GM18508 (cell line): Measurements from ENCODE around the gene TSNAXIP1.

Source experiments
- ATAC-seq: cut with Tn5 transposase; IDR thresholded peaks from one replicate; pipeline ENCODE4 v1.9.1; 2021; ENCODE audit warnings: moderate number of reproducible peaks; ENCODE audit not compliant: insufficient read depth, unreplicated experiment

The TSNAXIP1 gene

DNA sequence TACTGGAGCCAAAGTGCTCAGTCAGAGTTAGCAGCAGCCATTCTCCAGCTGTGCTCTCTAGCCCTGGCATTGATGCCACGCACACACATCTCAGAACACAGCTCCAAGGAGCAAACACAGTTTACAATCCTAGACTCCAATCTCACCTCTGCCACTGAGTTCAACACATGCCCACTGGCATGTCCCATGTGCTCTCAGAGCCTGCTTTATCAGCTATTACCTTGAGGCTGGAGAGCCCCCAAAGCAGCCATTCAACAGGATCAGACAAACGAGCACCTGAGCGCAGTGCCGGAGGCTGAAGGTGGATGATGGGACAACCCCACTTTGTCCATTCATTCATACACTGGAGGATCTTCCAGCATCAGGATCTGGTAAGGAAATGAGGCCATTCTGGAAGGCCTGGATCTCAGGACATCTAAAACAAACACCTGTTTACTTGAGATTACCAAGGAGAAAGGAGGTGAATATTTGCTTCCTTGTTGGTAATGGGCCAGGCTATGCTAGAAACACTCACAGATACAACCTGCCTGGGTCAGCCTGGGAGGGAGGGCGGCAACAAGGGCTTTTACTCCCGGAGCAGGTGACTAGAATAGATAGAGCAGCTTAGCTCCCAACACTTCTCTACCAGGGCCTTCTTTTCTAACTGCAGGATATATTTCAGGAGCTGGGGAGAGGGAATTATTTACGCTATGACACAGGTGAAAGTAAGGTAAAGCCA lies 25.7 kb upstream of the TSNAXIP1 start:
- no peak for ATAC-seq

- no peak for ATAC-seq
Observed at GRCh38 chr16:67781565-67781921, 25.1 kb upstream of the TSNAXIP1 start.

GRCh38 chr16:67782567-67783352 lies 23.9 kb upstream of the TSNAXIP1 start:
- no peak for ATAC-seq

GRCh38 chr16:67783353-67783725 lies 23.4 kb upstream of the TSNAXIP1 start:
- no peak for ATAC-seq

DNA sequence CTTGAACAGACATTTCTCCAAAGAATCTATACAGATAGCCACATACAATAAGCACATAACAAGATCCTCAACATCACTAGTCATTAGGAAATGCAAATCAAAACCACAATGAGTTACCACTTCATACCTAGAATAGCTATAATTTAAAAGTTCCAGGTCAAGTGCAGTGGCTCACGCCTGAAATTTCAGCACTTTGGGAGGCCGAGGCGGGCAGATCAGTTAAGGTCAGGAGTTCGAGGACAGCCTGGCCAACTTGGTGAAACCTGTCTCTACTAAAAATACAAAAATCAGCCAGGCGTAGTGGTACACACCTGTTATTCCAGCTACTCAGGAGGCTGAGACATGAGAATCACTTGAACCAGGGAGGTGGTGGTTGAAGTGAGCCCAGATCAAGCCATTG lies 20.2 kb upstream of the TSNAXIP1 start:
- no peak for ATAC-seq

- ATAC-seq, result no peak
Observed at GRCh38 chr16:67790071-67790470, 16.6 kb upstream of the TSNAXIP1 start.

GRCh38 chr16:67796099-67796718 lies 10.5 kb upstream of the TSNAXIP1 start:
- no peak for ATAC-seq

DNA sequence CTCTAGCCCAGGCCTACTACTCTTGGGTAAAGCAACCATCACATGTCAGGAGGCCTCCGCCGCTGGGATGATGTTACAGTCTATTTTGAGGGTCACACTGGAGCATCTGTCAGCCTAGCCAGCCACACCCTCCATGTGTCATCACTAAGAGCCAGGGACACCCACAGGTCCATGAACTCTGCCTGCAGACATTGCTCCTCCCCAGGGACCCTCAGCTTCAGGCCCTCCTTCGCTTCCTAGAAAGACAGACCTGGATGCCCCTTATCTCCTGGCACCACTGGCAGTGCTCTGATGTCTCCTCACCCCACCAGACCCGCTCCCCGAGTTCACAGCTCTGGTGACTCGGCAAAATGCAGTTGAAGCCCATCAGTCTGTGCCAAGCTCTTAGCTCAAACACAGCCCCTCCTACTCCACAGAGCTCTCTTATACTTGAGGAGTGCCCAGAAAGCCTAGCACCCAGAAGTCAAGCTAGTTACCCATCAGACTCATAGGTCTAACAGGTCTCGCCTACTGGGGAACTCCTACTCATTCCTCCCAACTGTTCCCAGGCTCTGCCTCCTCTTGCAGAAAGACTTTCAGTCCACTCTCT lies 6.3 kb upstream of the TSNAXIP1 start:
- ATAC-seq, result no peak

- no peak for ATAC-seq
Observed at GRCh38 chr16:67801241-67801640, 5.4 kb upstream of the TSNAXIP1 start.

DNA sequence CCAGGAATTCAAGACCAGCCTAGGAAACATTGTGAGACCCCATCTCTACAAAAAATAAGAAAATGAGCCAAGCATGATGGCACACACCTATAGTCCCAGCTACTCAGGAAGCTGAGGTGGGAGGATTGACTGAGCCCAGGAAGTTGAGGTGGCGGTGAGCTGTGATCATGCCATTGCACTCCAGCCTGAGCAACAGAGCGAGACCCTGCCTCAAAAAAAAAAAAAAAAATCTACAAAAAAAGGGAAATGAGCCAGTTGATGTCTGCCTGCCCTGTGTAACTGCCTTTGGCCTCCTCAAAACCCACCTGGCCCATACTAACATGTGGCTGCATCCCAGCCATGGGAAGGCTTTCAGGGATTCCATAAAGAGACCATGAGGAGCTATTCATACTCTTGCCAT lies 4.8 kb upstream of the TSNAXIP1 start:
- ATAC-seq, result no peak

- ATAC-seq, result no peak
Observed at GRCh38 chr16:67803894-67804293, 2.8 kb upstream of the TSNAXIP1 start.

DNA sequence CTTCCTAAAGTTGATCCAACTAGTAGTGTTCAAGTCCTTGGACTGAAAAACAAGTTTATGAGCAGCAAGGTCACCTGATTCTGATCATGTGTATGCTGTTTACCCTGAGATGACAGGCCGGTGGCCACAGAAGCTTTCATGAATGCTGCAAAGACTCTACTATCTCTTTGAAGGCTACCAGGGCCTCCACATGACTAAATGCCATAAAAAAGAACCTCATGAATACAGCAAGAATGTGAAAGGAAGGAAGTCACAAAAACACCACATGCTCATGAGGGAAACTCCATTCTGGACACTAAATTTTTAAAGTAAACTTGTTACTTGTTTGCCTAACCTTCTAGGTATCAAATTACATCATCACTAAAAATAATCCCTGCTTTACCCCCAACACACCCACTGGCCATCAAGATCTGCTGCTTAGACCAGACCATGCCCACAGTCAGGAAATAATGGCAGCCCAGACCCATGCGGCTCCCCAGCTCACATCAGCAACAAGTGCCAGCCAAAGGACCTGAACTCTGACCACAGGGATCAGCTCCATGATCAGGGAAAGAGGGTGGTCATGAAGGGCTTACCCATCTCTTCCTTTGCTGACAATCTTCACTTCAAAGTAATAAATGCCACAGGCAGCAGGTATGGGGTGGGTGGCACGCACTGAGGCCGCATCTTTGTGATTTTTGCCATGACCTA lies 1.7 kb upstream of the TSNAXIP1 start:
- ATAC-seq, result no peak

- no peak for ATAC-seq
Observed at GRCh38 chr16:67805718-67806427, 816 bp upstream of the TSNAXIP1 start.

- no peak for ATAC-seq
Observed at GRCh38 chr16:67807148-67807682, 526 bp downstream of the TSNAXIP1 start.

GRCh38 chr16:67811899-67812298 lies 5.2 kb downstream of the TSNAXIP1 start:
- no peak for ATAC-seq

DNA sequence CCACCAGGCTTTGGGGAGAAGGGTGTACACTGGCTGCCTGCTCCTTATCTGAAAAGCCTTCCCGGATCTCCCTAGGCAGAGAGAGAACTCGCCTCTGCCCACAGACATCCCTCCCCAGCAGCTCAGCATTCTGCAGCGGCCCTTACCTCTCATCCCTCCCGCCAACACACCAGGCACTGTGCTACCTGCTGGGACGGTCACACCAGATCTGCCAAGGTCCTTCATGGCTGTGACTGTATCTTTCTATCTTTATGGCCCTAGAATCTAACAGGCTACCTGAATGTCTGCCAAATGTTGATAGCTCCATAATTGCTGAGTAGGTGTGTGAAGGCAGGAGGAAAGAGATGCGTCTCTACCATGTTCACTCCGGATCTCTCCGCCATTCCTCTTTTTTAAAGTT lies 7.9 kb downstream of the TSNAXIP1 start:
- ATAC-seq, result no peak

- ATAC-seq, result no peak
Observed at GRCh38 chr16:67820608-67821259, 14.0 kb downstream of the TSNAXIP1 start.

- no peak for ATAC-seq
Observed at GRCh38 chr16:67822511-67822910, 15.8 kb downstream of the TSNAXIP1 start.

DNA sequence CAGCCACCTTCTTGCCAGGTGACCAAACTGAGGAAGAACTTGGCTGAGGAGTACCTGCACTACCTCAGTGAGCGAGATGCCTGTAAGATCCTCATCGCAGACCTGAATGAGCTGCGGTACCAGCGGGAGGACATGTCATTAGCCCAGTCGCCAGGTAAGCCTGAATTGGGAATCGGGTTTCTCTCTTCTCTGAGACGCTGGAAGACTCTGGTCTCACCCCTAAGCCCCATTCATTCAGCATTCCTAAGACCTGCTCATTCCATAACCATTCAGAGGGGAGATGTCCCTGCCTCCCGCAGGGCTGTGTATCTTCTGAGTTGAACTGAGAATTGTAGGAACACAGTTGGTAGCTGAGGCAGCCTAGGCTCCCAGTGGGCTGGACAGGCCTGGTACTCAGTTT lies 18.4 kb downstream of the TSNAXIP1 start:
- no peak for ATAC-seq
